Central memory CD4-positive, alpha-beta T cell (primary cell): ENCODE results near the gene PRKAG2.
"Not testable (repeated sequence)": the region's sequence is repeated elsewhere in the genome, so short reads cannot be mapped to it uniquely, and the experiment has no call there.

Source experiments
- DNase-seq: peaks from one replicate; pipeline ENCODE4 v3.0.0; 2022

Gene PRKAG2

GRCh38 chr7:151761957-151762356 is 115.0 kb downstream of the PRKAG2 start:
- no peak for DNase-seq

GRCh38 chr7:151761231-151761630 is 115.7 kb downstream of the PRKAG2 start:
- DNase-seq = no peak

GRCh38 chr7:151759591-151760042 is 117.3 kb downstream of the PRKAG2 start:
- peak; percentile 54 for DNase-seq

- DNase-seq = no peak
Observed at GRCh38 chr7:151758622-151759540, 118.0 kb downstream of the PRKAG2 start.

- no peak for DNase-seq
Observed at GRCh38 chr7:151757274-151757673, 119.6 kb downstream of the PRKAG2 start.

- DNase-seq = no peak
Observed at GRCh38 chr7:151756866-151757265, 120.0 kb downstream of the PRKAG2 start.

- peak; percentile 51 for DNase-seq
Observed at GRCh38 chr7:151756076-151756731, 120.7 kb downstream of the PRKAG2 start.

- DNase-seq = no peak
Observed at GRCh38 chr7:151755131-151755801, 121.6 kb downstream of the PRKAG2 start.

GRCh38 chr7:151754688-151755130 is 122.2 kb downstream of the PRKAG2 start:
- DNase-seq = no peak

GRCh38 chr7:151754142-151754590 is 122.7 kb downstream of the PRKAG2 start:
- DNase-seq = no peak

- DNase-seq = no peak
Observed at GRCh38 chr7:151752816-151753595, 123.9 kb downstream of the PRKAG2 start.

- DNase-seq = no peak
Observed at GRCh38 chr7:151752037-151752436, 124.9 kb downstream of the PRKAG2 start.

- no peak for DNase-seq
Observed at GRCh38 chr7:151748733-151749132, 128.2 kb downstream of the PRKAG2 start.

GRCh38 chr7:151748021-151748420 is 128.9 kb downstream of the PRKAG2 start:
- DNase-seq = not testable (repeated sequence)

- DNase-seq = no peak
Observed at GRCh38 chr7:151745706-151746105, 131.2 kb downstream of the PRKAG2 start.

- DNase-seq = no peak
Observed at GRCh38 chr7:151744656-151745638, 132.0 kb downstream of the PRKAG2 start.

- DNase-seq = no peak
Observed at GRCh38 chr7:151744051-151744580, 132.8 kb downstream of the PRKAG2 start.

- DNase-seq = no peak
Observed at GRCh38 chr7:151743481-151743983, 133.4 kb downstream of the PRKAG2 start.

- DNase-seq = no peak
Observed at GRCh38 chr7:151742713-151743480, 134.0 kb downstream of the PRKAG2 start.

GRCh38 chr7:151741585-151741984 is 135.3 kb downstream of the PRKAG2 start:
- DNase-seq = no peak
